GM12878 (cell line): Measurements from ENCODE around the gene SFPQ. TPM values are rescaled to one million over a fixed set of nuclear protein-coding genes. Genes with fewer than 3 reads are reported as not detected.

Experiments used
- BMI1 ChIP-seq: fragments of 450-650 bp; IDR thresholded peaks from 2 replicates; pipeline ENCODE4 v1.6.1; 2016; ENCODE audit warnings: mild to moderate bottlenecking, moderate library complexity, borderline replicate concordance
- E4F1 ChIP-seq: fragments of 450-650 bp; IDR thresholded peaks from 2 replicates; pipeline ENCODE4 v1.6.1; 2018; ENCODE audit warnings: borderline replicate concordance, mild to moderate bottlenecking; ENCODE audit not compliant: partially characterized antibody
- FOS ChIP-seq: IDR thresholded peaks from 3 replicates; pipeline ENCODE4 v1.6.1; 2011; ENCODE audit warnings: borderline replicate concordance; ENCODE audit not compliant: insufficient read length; ENCODE audit errors: extremely low read depth
- HDAC6 ChIP-seq: fragments of 200-600 bp; sonication (generic); IDR thresholded peaks from one replicate; pipeline ENCODE4 v1.8.0; 2017; ENCODE audit warnings: antibody characterized with exemption; ENCODE audit not compliant: unreplicated experiment
- HDGF ChIP-seq: fragments of 450-650 bp; IDR thresholded peaks from 2 replicates; pipeline ENCODE4 v1.6.1; 2016; ENCODE audit warnings: antibody characterized with exemption
- HSF1 ChIP-seq: fragments of 150-350 bp; IDR thresholded peaks from 2 replicates; pipeline ENCODE4 v1.6.1; 2014; ENCODE audit warnings: mild to moderate bottlenecking, low read depth, low read length
- IRF3 ChIP-seq: fragments of 450-650 bp; IDR thresholded peaks from 2 replicates; pipeline ENCODE4 v1.6.1; 2014; ENCODE audit warnings: mild to moderate bottlenecking
- POLR2A ChIP-seq: IDR thresholded peaks from 2 replicates; pipeline ENCODE4 v1.6.1; 2011; ENCODE audit warnings: low read depth, mild to moderate bottlenecking, low read length
- RAD51 ChIP-seq: fragments of 450-650 bp; IDR thresholded peaks from 2 replicates; pipeline ENCODE4 v1.6.1; 2016; ENCODE audit warnings: moderate library complexity, mild to moderate bottlenecking, inconsistent platforms
- TAF1 ChIP-seq: IDR thresholded peaks from 2 replicates; pipeline ENCODE4 v1.6.1; 2011; ENCODE audit warnings: mild to moderate bottlenecking, low read depth, low read length, borderline replicate concordance
- ZNF274 ChIP-seq: IDR thresholded peaks from one replicate; pipeline ENCODE4 v1.8.0; 2011; ENCODE audit not compliant: insufficient read length, insufficient read depth
- polyA plus RNA-seq, 11 experiments: library from polyadenylated mRNA; depleted of rRNA in 4 of 11; unstranded in 6 of 11; stranded (reverse) in 5 of 11; fragments of >200 nt; fragmentation: Nextera tagmentation in 4 of 11; fragmentation: Illumina TruSeq in 1 of 11; extraction: Ambion mirVana in 4 of 11; extraction: Trizol in 1 of 11; gene quantifications; 1 replicate in 1 of 11; 2 replicates in 10 of 11; pipeline versions ENCODE4 v1.2.1 to v1.2.3, GENCODE V29; 2011 to 2016; ENCODE audit warnings: inconsistent platforms in 2 of 11, missing spikeins in 2 of 11, low read depth in 1 of 11
- total RNA-seq, 4 experiments: library from RNA; depleted of rRNA in 3 of 4; stranded (reverse); fragments of >200 nt in 3 of 4; fragmentation: Illumina TruSeq in 1 of 4; extraction: Trizol in 1 of 4; gene quantifications; 2 replicates each; pipeline versions ENCODE4 v1.2.1 to v1.2.3, GENCODE V29; 2013 to 2021
- TF ChIP-seq, protein P1 (sequence below): fragments of 450-650 bp; formaldehyde crosslinking; IDR thresholded peaks from 2 replicates; pipeline ENCODE4 v1.4.0; 2022; ENCODE audit warnings: mild to moderate bottlenecking, moderate library complexity
- TF ChIP-seq, protein P2 (sequence below): fragments of 450-650 bp; IDR thresholded peaks from 2 replicates; pipeline ENCODE4 v1.6.1; 2017; ENCODE audit warnings: mild to moderate bottlenecking, moderate library complexity
- TF ChIP-seq, protein P3 (sequence below): fragments of 450-650 bp; IDR thresholded peaks from 2 replicates; pipeline ENCODE4 v1.6.1; 2017; ENCODE audit warnings: antibody characterized with exemption, mild to moderate bottlenecking, moderate library complexity

The SFPQ gene
- total and polyA plus RNA-seq, 10 of the 15 experiments (the other 5 are each of a cell fraction or from before 2014, with no cell fraction given), result 78.5 to 559 (median 199) TPM

DNA sequence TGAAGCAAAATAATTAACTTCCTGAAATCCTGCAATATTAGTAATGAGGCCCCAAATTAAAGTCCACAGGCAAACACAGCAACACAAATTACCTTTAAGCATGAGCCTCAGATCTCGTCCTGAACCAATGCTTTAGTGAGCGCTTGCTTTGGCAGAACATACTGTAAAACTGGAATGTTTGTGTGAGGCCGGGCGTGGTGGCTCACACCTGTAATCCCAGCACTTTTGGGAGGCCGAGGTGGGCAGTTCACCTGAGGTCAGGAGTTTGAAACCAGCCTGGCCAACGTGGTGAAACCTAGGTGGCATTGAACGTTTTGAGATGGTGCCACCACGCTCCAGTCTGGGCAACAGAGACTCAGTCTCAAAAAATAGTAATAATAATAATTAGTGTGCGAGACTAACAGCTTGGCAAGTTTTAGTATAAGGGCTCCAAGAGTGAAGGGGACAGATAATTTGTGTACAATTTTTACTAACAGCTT, 17.8 kb downstream of the SFPQ start (continued):
- TF ChIP-seq IRF3, result no peak
- TF ChIP-seq, protein P1, sequence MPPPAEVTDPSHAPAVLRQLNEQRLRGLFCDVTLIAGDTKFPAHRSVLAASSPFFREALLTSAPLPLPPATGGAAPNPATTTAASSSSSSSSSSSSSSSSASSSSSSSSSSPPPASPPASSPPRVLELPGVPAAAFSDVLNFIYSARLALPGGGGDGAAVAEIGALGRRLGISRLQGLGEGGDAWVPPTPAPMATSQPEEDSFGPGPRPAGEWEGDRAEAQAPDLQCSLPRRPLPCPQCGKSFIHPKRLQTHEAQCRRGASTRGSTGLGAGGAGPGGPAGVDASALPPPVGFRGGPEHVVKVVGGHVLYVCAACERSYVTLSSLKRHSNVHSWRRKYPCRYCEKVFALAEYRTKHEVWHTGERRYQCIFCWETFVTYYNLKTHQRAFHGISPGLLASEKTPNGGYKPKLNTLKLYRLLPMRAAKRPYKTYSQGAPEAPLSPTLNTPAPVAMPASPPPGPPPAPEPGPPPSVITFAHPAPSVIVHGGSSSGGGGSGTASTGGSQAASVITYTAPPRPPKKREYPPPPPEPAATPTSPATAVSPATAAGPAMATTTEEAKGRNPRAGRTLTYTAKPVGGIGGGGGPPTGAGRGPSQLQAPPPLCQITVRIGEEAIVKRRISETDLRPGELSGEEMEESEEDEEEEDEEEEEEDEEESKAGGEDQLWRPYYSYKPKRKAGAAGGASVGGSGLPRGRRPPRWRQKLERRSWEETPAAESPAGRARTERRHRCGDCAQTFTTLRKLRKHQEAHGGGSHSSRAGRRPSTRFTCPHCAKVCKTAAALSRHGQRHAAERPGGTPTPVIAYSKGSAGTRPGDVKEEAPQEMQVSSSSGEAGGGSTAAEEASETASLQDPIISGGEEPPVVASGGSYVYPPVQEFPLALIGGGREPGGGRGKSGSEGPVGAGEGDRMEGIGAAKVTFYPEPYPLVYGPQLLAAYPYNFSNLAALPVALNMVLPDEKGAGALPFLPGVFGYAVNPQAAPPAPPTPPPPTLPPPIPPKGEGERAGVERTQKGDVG, result 0 out of 2 replicates have a peak, but pooled peaks have one; percentile 31
- TF ChIP-seq TAF1, result no peak
- TF ChIP-seq ZNF274, result no peak
- TF ChIP-seq POLR2A, result peak; percentile 46; the same call in 1 of the 2 replicates
- TF ChIP-seq HDGF, result no peak
- no peak for TF ChIP-seq HSF1
- no peak for TF ChIP-seq E4F1
- peak; percentile 30; the same call in 1 of the 2 replicates for TF ChIP-seq BMI1
- TF ChIP-seq, protein P2, sequence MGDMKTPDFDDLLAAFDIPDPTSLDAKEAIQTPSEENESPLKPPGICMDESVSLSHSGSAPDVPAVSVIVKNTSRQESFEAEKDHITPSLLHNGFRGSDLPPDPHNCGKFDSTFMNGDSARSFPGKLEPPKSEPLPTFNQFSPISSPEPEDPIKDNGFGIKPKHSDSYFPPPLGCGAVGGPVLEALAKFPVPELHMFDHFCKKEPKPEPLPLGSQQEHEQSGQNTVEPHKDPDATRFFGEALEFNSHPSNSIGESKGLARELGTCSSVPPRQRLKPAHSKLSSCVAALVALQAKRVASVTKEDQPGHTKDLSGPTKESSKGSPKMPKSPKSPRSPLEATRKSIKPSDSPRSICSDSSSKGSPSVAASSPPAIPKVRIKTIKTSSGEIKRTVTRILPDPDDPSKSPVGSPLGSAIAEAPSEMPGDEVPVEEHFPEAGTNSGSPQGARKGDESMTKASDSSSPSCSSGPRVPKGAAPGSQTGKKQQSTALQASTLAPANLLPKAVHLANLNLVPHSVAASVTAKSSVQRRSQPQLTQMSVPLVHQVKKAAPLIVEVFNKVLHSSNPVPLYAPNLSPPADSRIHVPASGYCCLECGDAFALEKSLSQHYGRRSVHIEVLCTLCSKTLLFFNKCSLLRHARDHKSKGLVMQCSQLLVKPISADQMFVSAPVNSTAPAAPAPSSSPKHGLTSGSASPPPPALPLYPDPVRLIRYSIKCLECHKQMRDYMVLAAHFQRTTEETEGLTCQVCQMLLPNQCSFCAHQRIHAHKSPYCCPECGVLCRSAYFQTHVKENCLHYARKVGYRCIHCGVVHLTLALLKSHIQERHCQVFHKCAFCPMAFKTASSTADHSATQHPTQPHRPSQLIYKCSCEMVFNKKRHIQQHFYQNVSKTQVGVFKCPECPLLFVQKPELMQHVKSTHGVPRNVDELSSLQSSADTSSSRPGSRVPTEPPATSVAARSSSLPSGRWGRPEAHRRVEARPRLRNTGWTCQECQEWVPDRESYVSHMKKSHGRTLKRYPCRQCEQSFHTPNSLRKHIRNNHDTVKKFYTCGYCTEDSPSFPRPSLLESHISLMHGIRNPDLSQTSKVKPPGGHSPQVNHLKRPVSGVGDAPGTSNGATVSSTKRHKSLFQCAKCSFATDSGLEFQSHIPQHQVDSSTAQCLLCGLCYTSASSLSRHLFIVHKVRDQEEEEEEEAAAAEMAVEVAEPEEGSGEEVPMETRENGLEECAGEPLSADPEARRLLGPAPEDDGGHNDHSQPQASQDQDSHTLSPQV, result no peak
- TF ChIP-seq, protein P3, sequence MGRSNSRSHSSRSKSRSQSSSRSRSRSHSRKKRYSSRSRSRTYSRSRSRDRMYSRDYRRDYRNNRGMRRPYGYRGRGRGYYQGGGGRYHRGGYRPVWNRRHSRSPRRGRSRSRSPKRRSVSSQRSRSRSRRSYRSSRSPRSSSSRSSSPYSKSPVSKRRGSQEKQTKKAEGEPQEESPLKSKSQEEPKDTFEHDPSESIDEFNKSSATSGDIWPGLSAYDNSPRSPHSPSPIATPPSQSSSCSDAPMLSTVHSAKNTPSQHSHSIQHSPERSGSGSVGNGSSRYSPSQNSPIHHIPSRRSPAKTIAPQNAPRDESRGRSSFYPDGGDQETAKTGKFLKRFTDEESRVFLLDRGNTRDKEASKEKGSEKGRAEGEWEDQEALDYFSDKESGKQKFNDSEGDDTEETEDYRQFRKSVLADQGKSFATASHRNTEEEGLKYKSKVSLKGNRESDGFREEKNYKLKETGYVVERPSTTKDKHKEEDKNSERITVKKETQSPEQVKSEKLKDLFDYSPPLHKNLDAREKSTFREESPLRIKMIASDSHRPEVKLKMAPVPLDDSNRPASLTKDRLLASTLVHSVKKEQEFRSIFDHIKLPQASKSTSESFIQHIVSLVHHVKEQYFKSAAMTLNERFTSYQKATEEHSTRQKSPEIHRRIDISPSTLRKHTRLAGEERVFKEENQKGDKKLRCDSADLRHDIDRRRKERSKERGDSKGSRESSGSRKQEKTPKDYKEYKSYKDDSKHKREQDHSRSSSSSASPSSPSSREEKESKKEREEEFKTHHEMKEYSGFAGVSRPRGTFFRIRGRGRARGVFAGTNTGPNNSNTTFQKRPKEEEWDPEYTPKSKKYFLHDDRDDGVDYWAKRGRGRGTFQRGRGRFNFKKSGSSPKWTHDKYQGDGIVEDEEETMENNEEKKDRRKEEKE, result no peak
- no peak for TF ChIP-seq HDAC6
- TF ChIP-seq RAD51, result no peak
- no peak for TF ChIP-seq FOS
